Caco-2 (cell line): Measurements from ENCODE around the gene DENND2C. TPM values are rescaled to one million over a fixed set of nuclear protein-coding genes. Genes with fewer than 3 reads are reported as not detected.

ENCODE experiments used
- BruUV-seq: library from RNA; stranded (reverse); fragments of 400-500 nt; replicated peaks from 2 replicates; lab custom pipeline; 2021; lab: Mats Ljungman, UMichigan
- CTCF ChIA-PET: fragments of 300-600 bp; sonication (Branson Sonifier 250); formaldehyde crosslinking; loops from one replicate; lab custom pipeline; 2022; ENCODE audit warnings: antibody characterized with exemption; lab: Charles Lee
- POLR2A ChIA-PET: fragments of 300-600 bp; sonication (Branson Sonifier 250); formaldehyde crosslinking; loops from one replicate; lab custom pipeline; 2022; ENCODE audit warnings: antibody characterized with exemption; lab: Charles Lee
- DNase-seq, 2 experiments: peaks; one replicate each; pipeline versions ENCODE4 v3.0.0 to v3.0.0-alpha.2; 2020 to 2022
- H3K27me3 ChIP-seq: replicated peaks from 2 replicates; pipeline ENCODE4 v1.6.0; 2011; ENCODE audit warnings: low read length; ENCODE audit not compliant: control insufficient read depth, insufficient read depth
- H3K36me3 ChIP-seq: 2 replicates; pipeline ENCODE4 v1.5.1; 2011; ENCODE audit warnings: low read length; ENCODE audit not compliant: control insufficient read depth, insufficient read depth
- H3K4me1 ChIP-seq: fragments of 250-450 bp; sonication (Bioruptor Pico); 2 replicates; pipeline ENCODE4 v1.5.1; 2020; ENCODE audit warnings: mild to moderate bottlenecking
- H3K4me3 ChIP-seq: 2 replicates; pipeline ENCODE4 v1.5.1; 2011; ENCODE audit warnings: low read depth, mild to moderate bottlenecking, control low read depth, low read length
- H3K9me3 ChIP-seq: fragments of 250-450 bp; sonication (Bioruptor Pico); 2 replicates; pipeline ENCODE4 v1.5.1; 2020; ENCODE audit warnings: mild to moderate bottlenecking, moderate library complexity
- H3K27ac Mint-ChIP-seq: one replicate; pipeline ENCODE4 v1.8.0; 2022; ENCODE audit warnings: mixed read lengths; ENCODE audit not compliant: unreplicated experiment
- H3K27me3 Mint-ChIP-seq: one replicate; pipeline ENCODE4 v1.8.0; 2022; ENCODE audit warnings: mixed read lengths; ENCODE audit not compliant: insufficient read depth, unreplicated experiment
- H3K36me3 Mint-ChIP-seq: one replicate; pipeline ENCODE4 v1.8.0; 2022; ENCODE audit warnings: mild to moderate bottlenecking, mixed read lengths; ENCODE audit not compliant: insufficient read depth, unreplicated experiment
- H3K4me1 Mint-ChIP-seq: one replicate; pipeline ENCODE4 v1.8.0; 2022; ENCODE audit warnings: low read depth, mixed read lengths; ENCODE audit not compliant: unreplicated experiment
- H3K4me3 Mint-ChIP-seq: one replicate; pipeline ENCODE4 v1.8.0; 2022; ENCODE audit warnings: mild to moderate bottlenecking, moderate library complexity, mixed read lengths; ENCODE audit not compliant: unreplicated experiment
- H3K9me3 Mint-ChIP-seq: one replicate; pipeline ENCODE4 v1.8.0; 2022; ENCODE audit warnings: mixed read lengths; ENCODE audit not compliant: unreplicated experiment
- CTCF ChIP-seq, 2 experiments: fragments of 200-600 bp in 1 of 2; IDR thresholded peaks; 1 replicate in 1 of 2; 2 replicates in 1 of 2; pipeline versions ENCODE4 v1.5.1 to v1.8.0; 2011 to 2022; ENCODE audit warnings: antibody characterized with exemption in 1 of 2, control low read depth in 1 of 2, inconsistent platforms in 1 of 2, low read depth in 1 of 2, low read length in 1 of 2, mild to moderate bottlenecking in 1 of 2, moderate library complexity in 1 of 2; ENCODE audit not compliant: insufficient read depth in 1 of 2, severe bottlenecking in 1 of 2, unreplicated experiment in 1 of 2
- intact Hi-C: fragments of 100-400 bp; cut with micrococcal nuclease; formaldehyde crosslinking; loops from one replicate; pipeline ENCODE4 v1.10.0; 2022; ENCODE audit not compliant: unreplicated experiment
- total RNA-seq: library from RNA; stranded (reverse); gene quantifications from 2 replicates; pipeline ENCODE4 v1.2.3, GENCODE V29; 2022

Gene DENND2C
- total RNA-seq, 1 experiment from 2014 or later = 1.1 TPM

DNA sequence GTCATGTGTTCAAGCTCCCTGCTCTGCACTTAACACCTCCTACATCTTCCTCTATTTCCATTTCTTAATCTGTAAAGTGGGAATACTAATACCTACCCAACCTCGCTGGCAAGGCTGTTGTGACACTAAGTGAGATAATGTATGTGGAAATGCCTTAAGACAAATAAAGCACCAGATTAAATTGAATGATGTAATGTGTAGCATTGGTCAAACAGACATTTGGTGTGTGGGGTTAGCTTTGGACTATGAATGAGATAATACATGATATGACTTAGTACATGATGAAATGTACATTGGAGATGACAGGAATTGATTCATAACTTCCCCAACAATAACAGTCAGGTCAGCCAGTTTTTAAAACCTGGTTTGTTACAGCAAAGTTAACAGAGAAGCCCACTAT is 20.3 kb upstream of the DENND2C start:
- Mint-ChIP-seq H3K27ac (no peak overlapping the region), H3K36me3 (no peaks in the 10 kb centered on the region), H3K4me1 (no peaks in the 10 kb centered on the region), H3K9me3 (no peaks in the 10 kb centered on the region), H3K27me3 (peaks cover 13% of the 10 kb centered on the region), H3K4me3 (no peak overlapping the region)
- Histone ChIP-seq H3K4me3 (no peak overlapping the region), H3K27me3 (no peaks in the 10 kb centered on the region), H3K4me1 (no peaks in the 10 kb centered on the region), H3K9me3 (no peaks in the 10 kb centered on the region), H3K36me3 (no peaks in the 10 kb centered on the region)
- BruUV-seq = no TSS peak
- no peak for TF ChIP-seq CTCF (IDR thresholded peaks at IDR 0.05; ENCODE audit: insufficient read depth in 1 of 2, low read depth in 1 of 2, low read length in 1 of 2, severe bottlenecking in 1 of 2, unreplicated experiment in 1 of 2)
- ChIA-PET CTCF (no interaction called here), POLR2A (no interaction called here)
- intact Hi-C loops = no loop called here
- DNase-seq = no peak

GRCh38 chr1:114688526-114688925 is 18.7 kb upstream of the DENND2C start:
- Mint-ChIP-seq H3K9me3 (no peaks in the 10 kb centered on the region), H3K4me1 (no peaks in the 10 kb centered on the region), H3K27me3 (peaks cover 13% of the 10 kb centered on the region), H3K4me3 (no peak overlapping the region), H3K27ac (no peak overlapping the region), H3K36me3 (no peaks in the 10 kb centered on the region)
- Histone ChIP-seq H3K36me3 (no peaks in the 10 kb centered on the region), H3K4me3 (no peak overlapping the region), H3K27me3 (no peaks in the 10 kb centered on the region), H3K9me3 (no peaks in the 10 kb centered on the region), H3K4me1 (no peaks in the 10 kb centered on the region)
- intact Hi-C loops = no loop called here
- CTCF ChIA-PET = no interaction called here
- no peak for DNase-seq
- no peak for TF ChIP-seq CTCF (IDR thresholded peaks at IDR 0.05; ENCODE audit: insufficient read depth in 1 of 2, low read depth in 1 of 2, low read length in 1 of 2, severe bottlenecking in 1 of 2, unreplicated experiment in 1 of 2)
- no TSS peak for BruUV-seq
- POLR2A ChIA-PET = no interaction called here

GRCh38 chr1:114685851-114686250 is 16.0 kb upstream of the DENND2C start:
- DNase-seq = no peak
- Mint-ChIP-seq H3K9me3 (no peaks in the 10 kb centered on the region), H3K27me3 (peaks cover 16% of the 10 kb centered on the region), H3K4me3 (no peak overlapping the region), H3K4me1 (no peaks in the 10 kb centered on the region), H3K36me3 (no peaks in the 10 kb centered on the region), H3K27ac (no peak overlapping the region)
- ChIA-PET POLR2A (no interaction called here), CTCF (no interaction called here)
- TF ChIP-seq CTCF (IDR thresholded peaks at IDR 0.05; ENCODE audit: insufficient read depth in 1 of 2, low read depth in 1 of 2, low read length in 1 of 2, severe bottlenecking in 1 of 2, unreplicated experiment in 1 of 2) = no peak
- H3K4me3 ChIP-seq = no peak overlapping the region
- no peaks in the 10 kb centered on the region for H3K4me1 ChIP-seq
- no peaks in the 10 kb centered on the region for H3K36me3 ChIP-seq
- no peaks in the 10 kb centered on the region for H3K27me3 ChIP-seq
- H3K9me3 ChIP-seq = no peaks in the 10 kb centered on the region
- no TSS peak for BruUV-seq
- intact Hi-C loops = no loop called here
